ENCODE results near the gene CLUH. TPM values are rescaled to one million over a fixed set of nuclear protein-coding genes. Genes with fewer than 3 reads are reported as not detected.

CLUH gene
- total RNA-seq, 1 donor from 2014 or later: 53.6 TPM

DNA sequence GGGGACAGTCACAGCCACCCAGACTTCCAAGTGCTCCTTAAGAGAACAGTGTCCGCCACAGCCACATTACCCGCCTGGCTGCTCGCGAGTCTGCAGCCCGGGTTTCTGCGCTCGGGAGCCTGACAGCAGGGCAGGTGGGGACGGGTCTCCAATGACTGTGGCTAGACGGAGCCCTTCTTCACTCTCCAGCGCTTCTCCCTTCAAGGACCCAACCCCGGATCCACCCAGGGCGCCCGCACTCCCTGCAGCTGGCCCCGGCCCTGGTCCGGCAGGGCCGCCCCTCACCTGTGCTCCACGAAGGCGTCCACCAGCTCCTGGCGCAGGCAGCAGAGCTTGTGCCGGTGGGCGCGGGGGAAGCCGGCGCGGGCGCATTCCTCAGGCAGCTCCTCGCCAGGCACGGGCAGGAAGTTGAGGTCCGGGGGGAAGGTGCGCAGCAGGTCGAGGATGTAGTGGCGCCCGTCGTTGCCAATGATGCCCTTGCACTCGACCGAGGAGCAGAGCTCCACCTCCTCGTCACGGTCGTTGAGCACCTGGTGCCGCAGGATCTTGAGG, 13.9 kb downstream of the CLUH start:
- H3K27ac Mint-ChIP-seq (ENCODE audit: unreplicated experiment): no peak overlapping the region
- no peak for FAIRE-seq

DNA sequence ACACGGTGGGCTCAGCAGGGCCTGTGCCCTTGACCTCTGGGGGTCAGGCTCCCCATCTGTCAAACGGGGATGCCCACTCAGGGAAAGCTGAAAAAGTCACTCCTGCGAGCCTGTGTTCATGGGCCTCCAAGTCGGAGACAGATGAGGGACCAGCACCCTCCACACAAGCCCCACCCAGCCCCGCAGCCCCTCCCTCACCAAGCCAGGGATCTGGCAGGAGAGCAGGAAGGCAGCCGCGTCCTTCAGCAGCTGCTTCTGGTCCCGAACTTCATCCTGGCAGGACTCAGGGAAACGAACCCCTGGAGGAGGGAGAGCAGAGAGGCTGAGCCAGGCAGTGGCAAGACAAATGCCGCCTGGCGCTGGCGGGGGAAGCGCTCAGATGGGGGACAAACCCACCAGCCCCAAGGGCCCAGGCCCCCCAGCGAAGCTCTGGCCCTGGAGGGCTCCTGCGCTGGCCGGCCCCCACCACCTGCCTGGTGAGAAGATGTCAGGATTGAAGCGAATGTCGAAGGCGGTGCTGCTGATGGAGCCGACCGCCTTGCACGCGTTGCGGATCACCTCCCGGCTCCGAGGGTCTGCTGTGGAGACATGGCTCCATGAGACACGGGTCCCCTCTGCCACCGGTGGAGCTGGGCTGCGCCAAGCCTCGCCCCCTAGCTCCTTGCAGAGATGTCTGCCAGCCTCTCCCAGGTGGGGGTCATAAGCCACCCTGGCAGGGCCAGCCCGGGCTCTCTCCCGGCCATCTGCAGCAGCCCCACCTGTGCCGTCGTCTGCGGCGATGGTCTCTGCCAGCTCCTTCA, 15.4 kb downstream of the CLUH start:
- H3K36me3 Mint-ChIP-seq (ENCODE audit: low read depth, unreplicated experiment): peaks cover 8% of the 10 kb centered on the region
- Histone ChIP-seq H3K27ac (ENCODE audit: low read depth, low read length) (no peak overlapping the region), H3K9me3 (ENCODE audit: insufficient read depth, low read depth, low read length) (no peaks in the 10 kb centered on the region), H3K4me2 (ENCODE audit: low read length) (no peak overlapping the region), H3K4me1 (ENCODE audit: insufficient read depth, low read length) (no peaks in the 10 kb centered on the region), H4K20me1 (ENCODE audit: insufficient read depth, low read length) (no peaks in the 10 kb centered on the region), H3K79me2 (ENCODE audit: insufficient read depth, low read length) (no peaks in the 10 kb centered on the region), H3K36me3 (ENCODE audit: insufficient read depth, low read length) (peaks cover 4% of the 10 kb centered on the region), H3K4me3 (ENCODE audit: insufficient read depth, low read depth, low read length) (no peak overlapping the region), H2AFZ (ENCODE audit: low read depth, low read length) (no peak overlapping the region), H3K27me3 (ENCODE audit: insufficient read depth, low read length) (no peaks in the 10 kb centered on the region), H3K9ac (ENCODE audit: low read length) (no peak overlapping the region)
- H3K9me3 Mint-ChIP-seq (ENCODE audit: unreplicated experiment): no peaks in the 10 kb centered on the region
- FAIRE-seq (no peak), DNase-seq (ENCODE audit: low read depth) (no peak)
- no peaks in the 10 kb centered on the region for H3K4me1 Mint-ChIP-seq (ENCODE audit: low read depth, unreplicated experiment)
- no peaks in the 10 kb centered on the region for H3K27me3 Mint-ChIP-seq (ENCODE audit: low read depth, unreplicated experiment)
- no peak overlapping the region for H3K4me3 Mint-ChIP-seq (ENCODE audit: unreplicated experiment)
- no peak overlapping the region for H3K27ac Mint-ChIP-seq (ENCODE audit: unreplicated experiment)
- TF ChIP-seq EZH2 (IDR thresholded peaks at IDR 0.05; ENCODE audit: insufficient read depth, low read length): no peak
- TF ChIP-seq, protein P1, sequence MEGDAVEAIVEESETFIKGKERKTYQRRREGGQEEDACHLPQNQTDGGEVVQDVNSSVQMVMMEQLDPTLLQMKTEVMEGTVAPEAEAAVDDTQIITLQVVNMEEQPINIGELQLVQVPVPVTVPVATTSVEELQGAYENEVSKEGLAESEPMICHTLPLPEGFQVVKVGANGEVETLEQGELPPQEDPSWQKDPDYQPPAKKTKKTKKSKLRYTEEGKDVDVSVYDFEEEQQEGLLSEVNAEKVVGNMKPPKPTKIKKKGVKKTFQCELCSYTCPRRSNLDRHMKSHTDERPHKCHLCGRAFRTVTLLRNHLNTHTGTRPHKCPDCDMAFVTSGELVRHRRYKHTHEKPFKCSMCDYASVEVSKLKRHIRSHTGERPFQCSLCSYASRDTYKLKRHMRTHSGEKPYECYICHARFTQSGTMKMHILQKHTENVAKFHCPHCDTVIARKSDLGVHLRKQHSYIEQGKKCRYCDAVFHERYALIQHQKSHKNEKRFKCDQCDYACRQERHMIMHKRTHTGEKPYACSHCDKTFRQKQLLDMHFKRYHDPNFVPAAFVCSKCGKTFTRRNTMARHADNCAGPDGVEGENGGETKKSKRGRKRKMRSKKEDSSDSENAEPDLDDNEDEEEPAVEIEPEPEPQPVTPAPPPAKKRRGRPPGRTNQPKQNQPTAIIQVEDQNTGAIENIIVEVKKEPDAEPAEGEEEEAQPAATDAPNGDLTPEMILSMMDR (IDR thresholded peaks at IDR 0.05; ENCODE audit: insufficient read depth, low read depth, low read length): no peak

More for the DNA sequence above, 13.9 kb downstream of the CLUH start:
- no peak overlapping the region for H3K4me3 Mint-ChIP-seq (ENCODE audit: unreplicated experiment)
- peaks cover 8% of the 10 kb centered on the region for H3K36me3 Mint-ChIP-seq (ENCODE audit: low read depth, unreplicated experiment)
- H3K9me3 Mint-ChIP-seq (ENCODE audit: unreplicated experiment): no peaks in the 10 kb centered on the region
- H3K9ac ChIP-seq (ENCODE audit: low read length): no peak overlapping the region
- no peak overlapping the region for H3K4me3 ChIP-seq (ENCODE audit: insufficient read depth, low read depth, low read length)
- no peak overlapping the region for H3K27ac ChIP-seq (ENCODE audit: low read depth, low read length)
- peaks cover 11% of the 10 kb centered on the region for H3K36me3 ChIP-seq (ENCODE audit: insufficient read depth, low read length)
- no peaks in the 10 kb centered on the region for H3K27me3 Mint-ChIP-seq (ENCODE audit: low read depth, unreplicated experiment)
- H3K4me1 Mint-ChIP-seq (ENCODE audit: low read depth, unreplicated experiment): no peaks in the 10 kb centered on the region
- TF ChIP-seq, protein P1 (IDR thresholded peaks at IDR 0.05; ENCODE audit: insufficient read depth, low read depth, low read length): no peak
- TF ChIP-seq EZH2 (IDR thresholded peaks at IDR 0.05; ENCODE audit: insufficient read depth, low read length): no peak
- H3K79me2 ChIP-seq (ENCODE audit: insufficient read depth, low read length): no peaks in the 10 kb centered on the region
- no peak overlapping the region for H3K4me2 ChIP-seq (ENCODE audit: low read length)
- H3K4me1 ChIP-seq (ENCODE audit: insufficient read depth, low read length): no peaks in the 10 kb centered on the region
- H2AFZ ChIP-seq (ENCODE audit: low read depth, low read length): no peak overlapping the region
- no peaks in the 10 kb centered on the region for H3K27me3 ChIP-seq (ENCODE audit: insufficient read depth, low read length)
- no peak for DNase-seq (ENCODE audit: low read depth)
- H3K9me3 ChIP-seq (ENCODE audit: insufficient read depth, low read depth, low read length): no peaks in the 10 kb centered on the region
- peaks cover 5% of the 10 kb centered on the region for H4K20me1 ChIP-seq (ENCODE audit: insufficient read depth, low read length)

Measured in astrocyte (in vitro differentiated cells and primary cell).